Prostate gland (tissue), 2 donors: ENCODE results near the gene PMM2. TPM values are rescaled to one million over a fixed set of nuclear protein-coding genes. Genes with fewer than 3 reads are reported as not detected.

Experiments
- DNase-seq: peaks from one replicate; pipeline ENCODE4 v3.0.0-alpha.2; 2019; ENCODE audit warnings: low spot score
- H3K27ac ChIP-seq, 2 donors: fragments of 200-600 bp; sonication (generic); 2 replicates each; pipeline ENCODE4 v1.5.1; 2017 to 2019
- H3K27me3 ChIP-seq: fragments of 200-600 bp; sonication (generic); replicated peaks from 2 replicates; pipeline ENCODE4 v1.5.1; 2019; ENCODE audit not compliant: insufficient read depth
- H3K36me3 ChIP-seq, 2 donors: fragments of 200-600 bp; sonication (generic); 1 replicate in 1 of 2; 2 replicates in 1 of 2; pipeline versions ENCODE4 v1.5.1 to v1.8.1; 2017 to 2019
- H3K4me1 ChIP-seq: fragments of 200-600 bp; sonication (generic); replicated peaks from 2 replicates; pipeline ENCODE4 v1.5.1; 2019
- H3K4me3 ChIP-seq, 2 donors: fragments of 200-600 bp; sonication (generic); 2 replicates each; pipeline ENCODE4 v1.5.1; 2017 to 2019
- H3K9me3 ChIP-seq: fragments of 200-600 bp; sonication (generic); 2 replicates; pipeline ENCODE4 v1.5.1; 2017
- POLR2A ChIP-seq: fragments of 450-650 bp; IDR thresholded peaks from one replicate; pipeline ENCODE4 v1.6.1; 2016; ENCODE audit warnings: antibody characterized with exemption, mild to moderate bottlenecking
- POLR2AphosphoS5 ChIP-seq: sonication (generic); formaldehyde crosslinking; IDR thresholded peaks from one replicate; pipeline ENCODE4 v1.6.1; 2017; ENCODE audit warnings: antibody characterized with exemption
- WGBS: methylation state at CpG from one replicate; pipeline ENCODE4 v1.1.5; 2018; 5-methylcytosine and 5-hydroxymethylcytosine counted together
- intact Hi-C: fragments of 100-400 bp; cut with DNase I; formaldehyde crosslinking; loops from one replicate; pipeline ENCODE4 v1.14.2; 2022
- total RNA-seq, 2 donors: library from RNA; depleted of rRNA; stranded (reverse); fragments of >200 nt; gene quantifications; one replicate each; pipeline ENCODE4 v1.1.0, GENCODE V29; 2016
- TF ChIP-seq, protein P1 (sequence below), 4 experiments: fragments of 200-600 bp in 2 of 4; fragments of 450-650 bp in 2 of 4; sonication (generic) in 2 of 4; IDR thresholded peaks; 1 replicate in 3 of 4; 2 replicates in 1 of 4; pipeline ENCODE4 v1.5.1; 2016 to 2019; ENCODE audit warnings: antibody characterized with exemption in 4 of 4, mild to moderate bottlenecking in 2 of 4, moderate library complexity in 2 of 4

PMM2 gene
- total RNA-seq, 2 donors from 2014 or later = 30.6 to 39.2 TPM

DNA sequence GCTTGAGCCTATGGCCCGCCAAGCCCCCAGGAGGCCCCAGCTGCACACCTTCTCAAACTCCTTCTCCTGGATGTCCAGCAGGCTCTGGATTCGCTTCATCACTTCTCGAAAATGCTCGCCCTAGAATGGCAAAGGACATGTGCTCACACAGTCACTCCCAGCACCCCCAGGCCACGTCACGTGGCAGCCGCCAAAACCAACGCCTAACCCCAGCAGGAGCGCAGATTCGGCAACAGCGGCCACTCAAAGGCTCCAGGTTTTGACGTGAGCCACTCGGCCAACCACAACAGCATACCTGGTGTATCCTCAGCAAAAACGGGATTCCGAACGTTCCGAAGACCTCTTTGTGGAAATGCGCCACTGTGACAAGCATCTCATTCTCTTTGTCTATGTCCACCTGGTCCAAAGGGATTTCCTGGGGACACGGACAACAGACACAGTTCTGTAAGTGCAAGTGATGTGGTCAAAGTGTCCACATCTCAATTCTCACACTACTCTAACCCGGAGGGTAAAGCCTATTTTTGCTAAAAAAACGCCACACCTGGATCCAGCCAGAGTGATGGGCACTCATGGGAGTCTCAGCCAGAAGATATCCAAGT lies 97.2 kb downstream of the PMM2 start:
- WGBS = 95% methylated on average over 21 of the region's 21 CpGs
- Histone ChIP-seq H3K4me3 (no peak overlapping the region), H3K27ac (no peak overlapping the region), H3K27me3 (no peaks in the 10 kb centered on the region), H3K4me1 (no peaks in the 10 kb centered on the region), H3K36me3 (peaks cover 27 to 42% of the 10 kb centered on the region in 2 donors), H3K9me3 (no peaks in the 10 kb centered on the region)
- no peak for DNase-seq
- TF ChIP-seq, protein P1, sequence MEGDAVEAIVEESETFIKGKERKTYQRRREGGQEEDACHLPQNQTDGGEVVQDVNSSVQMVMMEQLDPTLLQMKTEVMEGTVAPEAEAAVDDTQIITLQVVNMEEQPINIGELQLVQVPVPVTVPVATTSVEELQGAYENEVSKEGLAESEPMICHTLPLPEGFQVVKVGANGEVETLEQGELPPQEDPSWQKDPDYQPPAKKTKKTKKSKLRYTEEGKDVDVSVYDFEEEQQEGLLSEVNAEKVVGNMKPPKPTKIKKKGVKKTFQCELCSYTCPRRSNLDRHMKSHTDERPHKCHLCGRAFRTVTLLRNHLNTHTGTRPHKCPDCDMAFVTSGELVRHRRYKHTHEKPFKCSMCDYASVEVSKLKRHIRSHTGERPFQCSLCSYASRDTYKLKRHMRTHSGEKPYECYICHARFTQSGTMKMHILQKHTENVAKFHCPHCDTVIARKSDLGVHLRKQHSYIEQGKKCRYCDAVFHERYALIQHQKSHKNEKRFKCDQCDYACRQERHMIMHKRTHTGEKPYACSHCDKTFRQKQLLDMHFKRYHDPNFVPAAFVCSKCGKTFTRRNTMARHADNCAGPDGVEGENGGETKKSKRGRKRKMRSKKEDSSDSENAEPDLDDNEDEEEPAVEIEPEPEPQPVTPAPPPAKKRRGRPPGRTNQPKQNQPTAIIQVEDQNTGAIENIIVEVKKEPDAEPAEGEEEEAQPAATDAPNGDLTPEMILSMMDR (IDR thresholded peaks at IDR 0.05) = no peak
- TF ChIP-seq POLR2AphosphoS5 (no peak), POLR2A (no peak)
- intact Hi-C loops = no loop called here

DNA sequence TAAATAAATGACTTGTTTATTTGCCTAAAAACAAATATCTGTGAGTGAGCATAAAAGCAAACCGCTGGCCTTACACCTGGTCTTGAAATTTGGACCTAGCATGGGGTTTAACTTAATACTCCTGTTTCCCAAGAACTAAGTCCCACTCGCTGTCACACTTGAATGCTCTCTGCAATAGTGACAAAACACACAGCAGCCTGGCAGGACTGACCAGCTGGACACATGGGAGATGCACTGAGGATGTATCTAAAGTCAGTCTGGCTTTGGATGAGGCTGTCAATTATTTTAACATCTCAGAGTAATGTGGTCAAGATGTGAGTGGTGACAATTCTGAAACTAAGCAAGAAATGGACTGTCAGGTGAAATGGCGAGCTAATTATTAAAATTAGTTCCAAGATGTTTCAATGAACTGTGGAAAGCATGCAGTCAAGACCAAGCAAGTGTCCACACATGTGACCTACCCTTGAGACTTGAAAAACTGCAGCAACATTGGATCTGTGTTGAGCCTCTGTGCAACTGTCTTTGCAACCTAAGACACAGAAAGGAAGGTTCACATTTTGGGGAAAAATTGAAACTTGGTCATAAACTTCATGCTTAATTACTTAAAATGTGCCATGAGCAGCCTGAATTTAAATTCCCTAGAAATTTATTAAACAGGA lies 101.2 kb downstream of the PMM2 start:
- no peak for DNase-seq
- Histone ChIP-seq H3K36me3 (peaks cover 27 to 57% of the 10 kb centered on the region in 2 donors), H3K27ac (no peak overlapping the region), H3K27me3 (no peaks in the 10 kb centered on the region), H3K4me1 (no peaks in the 10 kb centered on the region), H3K9me3 (no peaks in the 10 kb centered on the region), H3K4me3 (no peak overlapping the region)
- 97% methylated on average over 3 of the region's 3 CpGs for WGBS
- intact Hi-C loops = no loop called here
- TF ChIP-seq, protein P1 (IDR thresholded peaks at IDR 0.05) = no peak
- TF ChIP-seq POLR2AphosphoS5 = no peak
- no peak for TF ChIP-seq POLR2A

Other genes with a start within 250 kb of the PMM2 start
- gene TMEM114, start 207.3 kb upstream of the PMM2 start, total RNA-seq = not detected
- gene METTL22, start 176.1 kb upstream of the PMM2 start, total RNA-seq = 10 to 100 TPM; 16.3 to 56.6 TPM
- gene ABAT, start 123.2 kb upstream of the PMM2 start, total RNA-seq = 10 to 100 TPM; 67.4 to 74.7 TPM
- gene TMEM186, start 200 bp upstream of the PMM2 start, total RNA-seq = 10 to 100 TPM in 1 of 2 donors, 1 to 10 TPM in 1; 7.2 to 10.1 TPM
- gene CARHSP1, start 71.2 kb downstream of the PMM2 start, total RNA-seq = 100 to 1,000 TPM in 1 of 2 donors, 10 to 100 TPM in 1; 51.0 to 146 TPM
- 1 to 10 TPM in 1 of 2 donors, not detected in 1; 2.3 TPM for gene LITAFD, start 84.5 kb downstream of the PMM2 start, total RNA-seq
- 10 to 100 TPM; 60.2 to 84.9 TPM for gene USP7, start 166.1 kb downstream of the PMM2 start, total RNA-seq